LNCaP clone FGC (cell line): ENCODE measurements around the gene AHR.

Experiments
- DNase-seq: peaks from one replicate; pipeline ENCODE4 v3.0.0-alpha.2; 2011; ENCODE audit warnings: low read depth
- H3K4me3 ChIP-seq: 2 replicates; pipeline ENCODE4 v1.5.1; 2011; ENCODE audit warnings: mild to moderate bottlenecking, low read depth, low read length, control low read depth
- CTCF ChIP-seq: IDR thresholded peaks from 2 replicates; pipeline ENCODE4 v1.5.1; 2012; ENCODE audit warnings: mild to moderate bottlenecking; ENCODE audit not compliant: control insufficient read depth, insufficient read depth; ENCODE audit errors: extremely low read depth

The AHR gene

GRCh38 chr7:17274551-17275245 lies 23.8 kb upstream of the AHR start:
- no peak for TF ChIP-seq CTCF
- H3K4me3 ChIP-seq, result no peak overlapping the region
- DNase-seq, result no peak

- no peak for TF ChIP-seq CTCF
- no peak overlapping the region for H3K4me3 ChIP-seq
- peak; percentile 71 for DNase-seq
Observed at GRCh38 chr7:17275749-17276671, 22.4 kb upstream of the AHR start.

- no peak for TF ChIP-seq CTCF
- no peak overlapping the region for H3K4me3 ChIP-seq
- DNase-seq, result no peak
Observed at GRCh38 chr7:17279061-17279460, 19.4 kb upstream of the AHR start.

GRCh38 chr7:17289074-17289645 lies 9.3 kb upstream of the AHR start:
- DNase-seq, result no peak
- no peak for TF ChIP-seq CTCF
- no peak overlapping the region for H3K4me3 ChIP-seq

GRCh38 chr7:17292843-17293242 lies 5.6 kb upstream of the AHR start:
- no peak overlapping the region for H3K4me3 ChIP-seq
- no peak for DNase-seq
- no peak for TF ChIP-seq CTCF

- no peak overlapping the region for H3K4me3 ChIP-seq
- no peak for DNase-seq
- no peak for TF ChIP-seq CTCF
Observed at GRCh38 chr7:17293481-17293880, 5.0 kb upstream of the AHR start.
